ENCODE measurements around the gene TLX1.
A peak's percentile ranks its signal among the peaks of the same experiment; 100 is the strongest.

Gene TLX1

GRCh38 chr10:101112799-101113594, 18.1 kb upstream of the TLX1 start:
- no peak for DNase-seq

GRCh38 chr10:101113890-101114403, 17.2 kb upstream of the TLX1 start:
- no peak for DNase-seq

- DNase-seq = no peak
These were observed 16.5 kb upstream of the TLX1 start for GRCh38 chr10:101114646-101115045.

- no peak for DNase-seq
These were observed 14.3 kb upstream of the TLX1 start for GRCh38 chr10:101116754-101117153.

- DNase-seq = no peak
These were observed 13.1 kb upstream of the TLX1 start for GRCh38 chr10:101118031-101118430.

GRCh38 chr10:101120520-101120883, 10.6 kb upstream of the TLX1 start:
- no peak for DNase-seq

- DNase-seq = peak; percentile 13 to 38
These were observed 10.0 kb upstream of the TLX1 start for GRCh38 chr10:101120884-101121653.

GRCh38 chr10:101121654-101122031, 9.5 kb upstream of the TLX1 start:
- DNase-seq = no peak

- DNase-seq = no peak
These were observed 8.6 kb upstream of the TLX1 start for GRCh38 chr10:101122270-101123084.

- DNase-seq = no peak
These were observed 7.8 kb upstream of the TLX1 start for GRCh38 chr10:101123085-101123814.

GRCh38 chr10:101123815-101124617, 7.1 kb upstream of the TLX1 start:
- DNase-seq = no peak

- no peak for DNase-seq
These were observed 6.2 kb upstream of the TLX1 start for GRCh38 chr10:101124933-101125332.

- DNase-seq = no peak
These were observed 4.1 kb upstream of the TLX1 start for GRCh38 chr10:101126684-101127628.

- no peak for DNase-seq
These were observed 959 bp upstream of the TLX1 start for GRCh38 chr10:101130141-101130540.

- no peak for DNase-seq
These were observed 999 bp downstream of the TLX1 start for GRCh38 chr10:101131962-101132635.

GRCh38 chr10:101132636-101133473, 1.8 kb downstream of the TLX1 start:
- no peak for DNase-seq

GRCh38 chr10:101133489-101134298, 2.6 kb downstream of the TLX1 start:
- DNase-seq = no peak
